Nephron progenitor cell (in vitro differentiated cells): Measurements from ENCODE around the gene FOSL1.
"Not testable (repeated sequence)": the region's sequence is repeated elsewhere in the genome, so short reads cannot be mapped to it uniquely, and the experiment has no call there.

ENCODE experiments used
- DNase-seq: peaks from one replicate; pipeline ENCODE4 v3.0.0; 2021
- H3K27ac Mint-ChIP-seq: 2 replicates; pipeline ENCODE4 v1.8.0; 2021; ENCODE audit warnings: mild to moderate bottlenecking, moderate library complexity, mixed read lengths
- H3K27me3 Mint-ChIP-seq: 2 replicates; pipeline ENCODE4 v1.8.0; 2021; ENCODE audit warnings: mild to moderate bottlenecking, low read depth, mixed read lengths; ENCODE audit not compliant: poor library complexity
- H3K36me3 Mint-ChIP-seq: 2 replicates; pipeline ENCODE4 v1.8.0; 2021; ENCODE audit warnings: low read depth, mixed read lengths
- H3K4me1 Mint-ChIP-seq: 2 replicates; pipeline ENCODE4 v1.8.0; 2021; ENCODE audit warnings: mixed read lengths
- H3K4me3 Mint-ChIP-seq: 2 replicates; pipeline ENCODE4 v1.8.0; 2021; ENCODE audit warnings: mild to moderate bottlenecking, moderate library complexity, mixed read lengths
- H3K9me3 Mint-ChIP-seq: 2 replicates; pipeline ENCODE4 v1.8.0; 2021; ENCODE audit warnings: mild to moderate bottlenecking, moderate library complexity, mixed read lengths
- CTCF ChIP-seq: fragments of 200-600 bp; sonication (generic); IDR thresholded peaks from 2 replicates; pipeline ENCODE4 v1.5.0; 2021; ENCODE audit warnings: antibody characterized with exemption

FOSL1 gene

GRCh38 chr11:65851083-65851579 is 49.1 kb downstream of the FOSL1 start:
- no peak for DNase-seq
- H3K36me3 Mint-ChIP-seq: peaks cover 43% of the 10 kb centered on the region
- H3K27me3 Mint-ChIP-seq: peaks cover 14% of the 10 kb centered on the region
- no peak overlapping the region for H3K4me3 Mint-ChIP-seq
- peak; percentile 27 for TF ChIP-seq CTCF
- H3K4me1 Mint-ChIP-seq: peaks cover 32% of the 10 kb centered on the region
- H3K27ac Mint-ChIP-seq: no peak overlapping the region
- peaks cover 4% of the 10 kb centered on the region for H3K9me3 Mint-ChIP-seq

GRCh38 chr11:65850217-65851082 is 49.7 kb downstream of the FOSL1 start:
- no peak for DNase-seq
- Mint-ChIP-seq H3K27me3 (peaks cover 14% of the 10 kb centered on the region), H3K4me3 (no peak overlapping the region), H3K9me3 (peaks cover 4% of the 10 kb centered on the region), H3K4me1 (peaks cover 25% of the 10 kb centered on the region), H3K36me3 (peaks cover 37% of the 10 kb centered on the region), H3K27ac (no peak overlapping the region)
- TF ChIP-seq CTCF: no peak

- Mint-ChIP-seq H3K27me3 (peaks cover 14% of the 10 kb centered on the region), H3K4me1 (peaks cover 21% of the 10 kb centered on the region), H3K27ac (no peak overlapping the region), H3K9me3 (peaks cover 4% of the 10 kb centered on the region), H3K4me3 (no peak overlapping the region), H3K36me3 (peaks cover 30% of the 10 kb centered on the region)
- no peak for TF ChIP-seq CTCF
- DNase-seq: no peak
These were observed 50.4 kb downstream of the FOSL1 start for GRCh38 chr11:65849771-65850216.

- no peak for DNase-seq
- peak overlapping the region; percentile 57 for H3K27ac Mint-ChIP-seq
- peaks cover 17% of the 10 kb centered on the region for H3K4me1 Mint-ChIP-seq
- peaks cover 4% of the 10 kb centered on the region for H3K9me3 Mint-ChIP-seq
- no peak overlapping the region for H3K4me3 Mint-ChIP-seq
- no peak for TF ChIP-seq CTCF
- H3K27me3 Mint-ChIP-seq: peaks cover 14% of the 10 kb centered on the region
- H3K36me3 Mint-ChIP-seq: peaks cover 26% of the 10 kb centered on the region
These were observed 50.8 kb downstream of the FOSL1 start for GRCh38 chr11:65849366-65849765.

- H3K9me3 Mint-ChIP-seq, DNase-seq, H3K27ac Mint-ChIP-seq, H3K4me3 Mint-ChIP-seq: not testable (repeated sequence)
- Mint-ChIP-seq H3K4me1 (peaks cover 14% of the 10 kb centered on the region), H3K36me3 (peaks cover 19% of the 10 kb centered on the region), H3K27me3 (peaks cover 14% of the 10 kb centered on the region)
These were observed 51.5 kb downstream of the FOSL1 start for GRCh38 chr11:65848693-65849092.

GRCh38 chr11:65847746-65848145 is 52.4 kb downstream of the FOSL1 start:
- Mint-ChIP-seq H3K4me1 (peaks cover 14% of the 10 kb centered on the region), H3K27ac (no peak overlapping the region), H3K9me3 (peaks cover 4% of the 10 kb centered on the region), H3K36me3 (peaks cover 13% of the 10 kb centered on the region), H3K27me3 (peaks cover 17% of the 10 kb centered on the region), H3K4me3 (no peak overlapping the region)
- no peak for DNase-seq
- TF ChIP-seq CTCF: no peak
